Measurements from ENCODE around the gene EGLN1.
A peak's percentile ranks its signal among the peaks of the same experiment; 100 is the strongest.

Gene EGLN1

GRCh38 chr1:231387770-231388669 lies 34.1 kb downstream of the EGLN1 start (continued):
- peak; percentile 80 for TF ChIP-seq PRDM6 (tag by site-specific recombination; IDR thresholded peaks at IDR 0.05)

GRCh38 chr1:231386466-231386865 lies 35.6 kb downstream of the EGLN1 start:
- Histone ChIP-seq H3K4me3 (ENCODE audit: low read depth, low read length) (no peak overlapping the region), H3K9me3 (ENCODE audit: control insufficient read depth, insufficient read depth, low read depth, low read length) (no peaks in the 10 kb centered on the region), H3K4me1 (ENCODE audit: control insufficient read depth, insufficient read depth, low read length) (no peaks in the 10 kb centered on the region), H3K36me3 (ENCODE audit: control insufficient read depth in 2 of 2, insufficient read depth in 1 of 2, low read length in 2 of 2) (no peaks in the 10 kb centered on the region; a peak in 1 of 3 replicates), H3K27ac (ENCODE audit: extremely low read depth, low read depth, low read length) (no peak overlapping the region)
- ChIA-PET POLR2A (interaction anchor here (0.6 to 1.7 kb wide), 2 partner anchors 34 to 195 kb away, joined by 3 read pairs; no protein-coding TSS in a partner anchor), CTCF (interaction anchor here (0.5 to 1.1 kb wide), 3 partner anchors 17 to 124 kb away, joined by 3 read pairs; no protein-coding TSS in a partner anchor)
- TF ChIP-seq ZNF121 (tag by site-specific recombination; IDR thresholded peaks at IDR 0.05) (no peak), GLI2 (tag by site-specific recombination; IDR thresholded peaks at IDR 0.05; ENCODE audit: borderline replicate concordance, low read depth) (0 out of 2 replicates have a peak, but pooled peaks have one; percentile 1)

- TF ChIP-seq ZNF366 (tag by site-specific recombination; conservative IDR thresholded peaks at IDR 0.05) (0 out of 2 replicates have a peak, but pooled peaks have one; percentile 17), ZNF626 (tag by site-specific recombination; IDR thresholded peaks at IDR 0.05) (no peak), SETDB1 (IDR thresholded peaks at IDR 0.05; ENCODE audit: insufficient read length, low read length) (no peak), GFI1B (tag by site-specific recombination; IDR thresholded peaks at IDR 0.05) (no peak), HIC1 (tag by site-specific recombination; IDR thresholded peaks at IDR 0.05) (0 out of 2 replicates have a peak, but pooled peaks have one; percentile 34), ZEB2 (tag by site-specific recombination; IDR thresholded peaks at IDR 0.05) (0 out of 2 replicates have a peak, but pooled peaks have one; percentile 26)
- POLR2A ChIA-PET: interaction anchor here (1.7 kb wide), 1 partner anchor 35 kb away, joined by 3 read pairs; no protein-coding TSS in a partner anchor
- CTCF ChIA-PET: interaction anchor here (0.6 to 0.9 kb wide), 2 partner anchors 28 to 298 kb away, joined by 3 read pairs; no protein-coding TSS in a partner anchor
- Histone ChIP-seq H3K9me3 (ENCODE audit: control insufficient read depth, insufficient read depth, low read depth, low read length) (no peaks in the 10 kb centered on the region), H3K36me3 (ENCODE audit: control insufficient read depth in 2 of 2, insufficient read depth in 1 of 2, low read length in 2 of 2) (no peaks in the 10 kb centered on the region; a peak in 1 of 3 replicates), H3K27ac (ENCODE audit: extremely low read depth, low read depth, low read length) (no peak overlapping the region), H3K4me3 (ENCODE audit: low read depth, low read length) (no peak overlapping the region), H3K4me1 (ENCODE audit: control insufficient read depth, insufficient read depth, low read length) (no peaks in the 10 kb centered on the region)
These were observed 36.7 kb downstream of the EGLN1 start for GRCh38 chr1:231385416-231385748.

GRCh38 chr1:231384696-231385415 lies 37.2 kb downstream of the EGLN1 start:
- no peaks in the 10 kb centered on the region; a peak in 1 of 3 replicates for H3K36me3 ChIP-seq (ENCODE audit: control insufficient read depth in 2 of 2, insufficient read depth in 1 of 2, low read length in 2 of 2)
- no peaks in the 10 kb centered on the region for H3K4me1 ChIP-seq (ENCODE audit: control insufficient read depth, insufficient read depth, low read length)
- TF ChIP-seq ZBTB17 (tag by site-specific recombination; IDR thresholded peaks at IDR 0.05): peak; percentile 53; the same call in 1 of the 2 replicates
- no peak for TF ChIP-seq ZSCAN30 (tag by site-specific recombination; IDR thresholded peaks at IDR 0.05)
- TF ChIP-seq ZNF280D (tag by site-specific recombination; IDR thresholded peaks at IDR 0.05): no peak
- TF ChIP-seq ZNF529 (tag by site-specific recombination; IDR thresholded peaks at IDR 0.05; ENCODE audit: insufficient replicate concordance): no peak
- TF ChIP-seq ZNF600 (tag by site-specific recombination; IDR thresholded peaks at IDR 0.05): peak; percentile 74
- TF ChIP-seq ZNF423 (tag by site-specific recombination; IDR thresholded peaks at IDR 0.05): no peak
- TF ChIP-seq ZFHX2 (tag by site-specific recombination; conservative IDR thresholded peaks at IDR 0.05): no peak
- TF ChIP-seq ZNF555 (tag by site-specific recombination; conservative IDR thresholded peaks at IDR 0.05): no peak
- H3K27ac ChIP-seq (ENCODE audit: extremely low read depth, low read depth, low read length): no peak overlapping the region
- CTCF ChIA-PET: interaction anchor here (0.9 kb wide), 1 partner anchor 28 kb away, joined by 3 read pairs; no protein-coding TSS in a partner anchor
- POLR2A ChIA-PET: interaction anchor here (1.7 kb wide), 1 partner anchor 36 kb away, joined by 3 read pairs; no protein-coding TSS in a partner anchor
- no peaks in the 10 kb centered on the region for H3K9me3 ChIP-seq (ENCODE audit: control insufficient read depth, insufficient read depth, low read depth, low read length)
- H3K4me3 ChIP-seq (ENCODE audit: low read depth, low read length): no peak overlapping the region
